Measurements from ENCODE around the gene FGF23.
A peak's percentile ranks its signal among the peaks of the same experiment; 100 is the strongest.

DNA sequence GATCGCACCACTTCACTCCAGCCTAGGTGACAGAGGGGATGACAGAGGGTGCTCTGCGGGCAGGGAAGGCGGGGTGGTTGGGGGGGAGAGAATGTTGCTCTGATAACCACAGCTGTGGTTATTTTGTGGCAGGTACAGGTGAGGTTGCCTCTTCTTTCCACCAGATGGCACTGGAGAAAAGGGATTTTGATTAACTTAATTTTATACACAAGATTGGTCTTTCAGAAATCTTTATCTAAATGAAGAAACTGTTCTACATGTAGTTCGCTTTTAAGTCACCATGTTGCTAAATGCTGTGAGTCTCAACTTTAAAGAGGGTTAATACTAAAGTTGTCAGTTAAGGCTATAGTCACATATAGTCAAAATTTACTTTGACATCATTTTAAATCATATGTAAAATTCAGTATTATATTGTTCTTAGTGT is 25.7 kb downstream of the FGF23 start:
- TF ChIP-seq, protein P1, sequence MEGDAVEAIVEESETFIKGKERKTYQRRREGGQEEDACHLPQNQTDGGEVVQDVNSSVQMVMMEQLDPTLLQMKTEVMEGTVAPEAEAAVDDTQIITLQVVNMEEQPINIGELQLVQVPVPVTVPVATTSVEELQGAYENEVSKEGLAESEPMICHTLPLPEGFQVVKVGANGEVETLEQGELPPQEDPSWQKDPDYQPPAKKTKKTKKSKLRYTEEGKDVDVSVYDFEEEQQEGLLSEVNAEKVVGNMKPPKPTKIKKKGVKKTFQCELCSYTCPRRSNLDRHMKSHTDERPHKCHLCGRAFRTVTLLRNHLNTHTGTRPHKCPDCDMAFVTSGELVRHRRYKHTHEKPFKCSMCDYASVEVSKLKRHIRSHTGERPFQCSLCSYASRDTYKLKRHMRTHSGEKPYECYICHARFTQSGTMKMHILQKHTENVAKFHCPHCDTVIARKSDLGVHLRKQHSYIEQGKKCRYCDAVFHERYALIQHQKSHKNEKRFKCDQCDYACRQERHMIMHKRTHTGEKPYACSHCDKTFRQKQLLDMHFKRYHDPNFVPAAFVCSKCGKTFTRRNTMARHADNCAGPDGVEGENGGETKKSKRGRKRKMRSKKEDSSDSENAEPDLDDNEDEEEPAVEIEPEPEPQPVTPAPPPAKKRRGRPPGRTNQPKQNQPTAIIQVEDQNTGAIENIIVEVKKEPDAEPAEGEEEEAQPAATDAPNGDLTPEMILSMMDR (conservative IDR thresholded peaks at IDR 0.05; ENCODE audit: low read depth, low read length), result peak; percentile 49
- no peak for TF ChIP-seq EZH2 (IDR thresholded peaks at IDR 0.05; ENCODE audit: borderline replicate concordance, low read depth, low read length, poor library complexity, severe bottlenecking)

Data from A673 (cell line).